Mesenchymal stem cell (in vitro differentiated cells and primary cell): ENCODE measurements around the gene PCSK6.

ENCODE experiments used
- DNase-seq: peaks from one replicate; pipeline ENCODE4 v3.0.0-alpha.2; 2013
- H2AFZ ChIP-seq: one replicate; pipeline ENCODE4 v1.6.1; 2013; ENCODE audit warnings: low read depth, mild to moderate bottlenecking, control low read depth, inconsistent platforms, low read length, moderate library complexity
- H2AK5ac ChIP-seq: 2 replicates; pipeline ENCODE4 v1.6.1; 2013; ENCODE audit warnings: low read length, moderate library complexity, mild to moderate bottlenecking, inconsistent platforms; ENCODE audit not compliant: severe bottlenecking
- H2BK120ac ChIP-seq: one replicate; pipeline ENCODE4 v1.6.1; 2013; ENCODE audit warnings: low read depth, mild to moderate bottlenecking, inconsistent platforms, low read length, moderate library complexity
- H2BK12ac ChIP-seq, 2 experiments: one replicate each; pipeline ENCODE4 v1.6.1; 2013; ENCODE audit warnings: inconsistent platforms in 2 of 2, low read length in 2 of 2, mild to moderate bottlenecking in 2 of 2, moderate library complexity in 2 of 2, control low read depth in 1 of 2
- H2BK15ac ChIP-seq: one replicate; pipeline ENCODE4 v1.6.1; 2013; ENCODE audit warnings: mild to moderate bottlenecking, low read depth, inconsistent platforms; ENCODE audit not compliant: poor library complexity, severe bottlenecking
- H2BK5ac ChIP-seq: 2 replicates; pipeline ENCODE4 v1.6.1; 2013; ENCODE audit warnings: low read depth, mild to moderate bottlenecking, low read length, control low read depth, inconsistent platforms; ENCODE audit not compliant: poor library complexity, severe bottlenecking
- H3K14ac ChIP-seq, 2 experiments: one replicate each; pipeline ENCODE4 v1.6.1; 2013; ENCODE audit warnings: inconsistent platforms in 2 of 2, low read length in 2 of 2, control low read depth in 1 of 2, mild to moderate bottlenecking in 1 of 2, moderate library complexity in 1 of 2
- H3K18ac ChIP-seq, 2 experiments: one replicate each; pipeline ENCODE4 v1.6.1; 2013; ENCODE audit warnings: inconsistent platforms in 2 of 2, low read length in 2 of 2, control low read depth in 1 of 2, low read depth in 1 of 2, mild to moderate bottlenecking in 1 of 2
- H3K23ac ChIP-seq, 2 experiments: one replicate each; pipeline ENCODE4 v1.6.1; 2013; ENCODE audit warnings: inconsistent platforms in 2 of 2, low read length in 2 of 2, mild to moderate bottlenecking in 2 of 2, moderate library complexity in 2 of 2, control low read depth in 1 of 2
- H3K27ac ChIP-seq: 2 replicates; pipeline ENCODE4 v1.5.1; 2013; ENCODE audit warnings: mild to moderate bottlenecking, moderate library complexity, low read length, control low read depth, inconsistent platforms; ENCODE audit not compliant: poor library complexity, severe bottlenecking
- H3K27me3 ChIP-seq, 2 experiments: 2 replicates each; pipeline versions ENCODE4 v1.6.1 to v1.7.0; 2013; ENCODE audit warnings: low read length in 2 of 2, mild to moderate bottlenecking in 2 of 2, moderate library complexity in 2 of 2, control low read depth in 1 of 2, inconsistent platforms in 1 of 2; ENCODE audit not compliant: control insufficient read depth in 1 of 2, insufficient read depth in 1 of 2
- H3K36me3 ChIP-seq, 2 experiments: 2 replicates each; pipeline versions ENCODE4 v1.6.1 to v1.7.0; 2013; ENCODE audit warnings: low read length in 2 of 2, control low read depth in 1 of 2, inconsistent platforms in 1 of 2, low read depth in 1 of 2, mild to moderate bottlenecking in 1 of 2; ENCODE audit not compliant: insufficient read depth in 2 of 2, control insufficient read depth in 1 of 2
- H3K4ac ChIP-seq, 2 experiments: one replicate each; pipeline ENCODE4 v1.6.1; 2013; ENCODE audit warnings: inconsistent platforms in 2 of 2, low read length in 2 of 2, mild to moderate bottlenecking in 2 of 2, moderate library complexity in 2 of 2, control low read depth in 1 of 2, low read depth in 1 of 2
- H3K4me1 ChIP-seq: 2 replicates; pipeline ENCODE4 v1.6.1; 2013; ENCODE audit warnings: low read depth, low read length, control low read depth; ENCODE audit not compliant: control insufficient read depth, insufficient read depth
- H3K4me2 ChIP-seq: 2 replicates; pipeline ENCODE4 v1.6.1; 2013; ENCODE audit warnings: low read length, mild to moderate bottlenecking, inconsistent platforms; ENCODE audit not compliant: poor library complexity, severe bottlenecking
- H3K4me3 ChIP-seq, 2 experiments: 2 replicates each; pipeline versions ENCODE4 v1.5.1 to v1.7.0; 2013; ENCODE audit warnings: low read length in 2 of 2, mild to moderate bottlenecking in 2 of 2, control low read depth in 1 of 2, low read depth in 1 of 2; ENCODE audit not compliant: insufficient read depth in 1 of 2
- H3K79me1 ChIP-seq: replicated peaks from 2 replicates; pipeline ENCODE4 v1.6.1; 2013; ENCODE audit warnings: mild to moderate bottlenecking, control low read depth, low read length, inconsistent platforms; ENCODE audit not compliant: poor library complexity, severe bottlenecking
- H3K9ac ChIP-seq: 2 replicates; pipeline ENCODE4 v1.7.0; 2013; ENCODE audit warnings: mild to moderate bottlenecking, low read length, moderate library complexity
- H3K9me3 ChIP-seq: 2 replicates; pipeline ENCODE4 v1.7.0; 2013; ENCODE audit warnings: mild to moderate bottlenecking, low read length; ENCODE audit not compliant: control insufficient read depth
- H4K8ac ChIP-seq: one replicate; pipeline ENCODE4 v1.6.1; 2013; ENCODE audit warnings: inconsistent platforms, mild to moderate bottlenecking, low read length, moderate library complexity
- H4K91ac ChIP-seq: one replicate; pipeline ENCODE4 v1.6.1; 2013; ENCODE audit warnings: mild to moderate bottlenecking, low read length, inconsistent platforms
- WGBS: methylation state at CpG from one replicate; pipeline ENCODE4 v1.1.7; 2013; ENCODE audit warnings: mixed read lengths; 5-methylcytosine and 5-hydroxymethylcytosine counted together

Gene PCSK6

DNA sequence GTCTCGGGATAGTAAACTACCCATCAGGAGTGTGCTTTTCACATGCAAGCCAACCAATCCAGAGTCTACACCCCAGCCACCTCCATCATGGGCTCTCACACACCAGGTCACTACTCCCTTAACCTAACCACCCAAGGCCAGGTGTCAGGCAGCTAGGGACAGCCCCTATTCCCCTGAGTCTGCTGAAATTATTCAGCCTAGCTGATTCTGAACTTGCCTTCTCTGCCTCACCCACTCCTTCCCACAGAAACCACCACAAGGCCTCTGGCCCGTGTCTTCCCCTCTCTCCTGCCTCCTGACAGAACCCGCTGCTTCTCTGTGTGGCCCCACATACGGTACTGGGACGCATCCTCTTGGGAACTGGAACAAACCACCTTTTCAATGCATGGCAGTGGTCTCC is 82.1 kb downstream of the PCSK6 start:
- Histone ChIP-seq H3K23ac (no peak overlapping the region), H4K8ac (no peak overlapping the region), H3K18ac (no peak overlapping the region), H3K4me2 (no peak overlapping the region), H4K91ac (no peak overlapping the region), H2BK12ac (no peak overlapping the region), H2AFZ (no peak overlapping the region), H3K4me3 (no peak overlapping the region), H3K79me1 (no peaks in the 10 kb centered on the region), H3K27ac (no peak overlapping the region), H3K9ac (no peak overlapping the region), H2BK120ac (no peak overlapping the region), H3K14ac (no peak overlapping the region), H3K27me3 (peaks cover 0 to 18% of the 10 kb centered on the region in 2 experiments), H2AK5ac (no peak overlapping the region), H3K4ac (no peak overlapping the region), H2BK5ac (no peak overlapping the region), H3K9me3 (no peaks in the 10 kb centered on the region), H3K4me1 (no peaks in the 10 kb centered on the region), H3K36me3 (no peaks in the 10 kb centered on the region), H2BK15ac (no peak overlapping the region)
- DNase-seq, result no peak
- WGBS, result 85% methylated on average over 5 of the region's 5 CpGs

DNA sequence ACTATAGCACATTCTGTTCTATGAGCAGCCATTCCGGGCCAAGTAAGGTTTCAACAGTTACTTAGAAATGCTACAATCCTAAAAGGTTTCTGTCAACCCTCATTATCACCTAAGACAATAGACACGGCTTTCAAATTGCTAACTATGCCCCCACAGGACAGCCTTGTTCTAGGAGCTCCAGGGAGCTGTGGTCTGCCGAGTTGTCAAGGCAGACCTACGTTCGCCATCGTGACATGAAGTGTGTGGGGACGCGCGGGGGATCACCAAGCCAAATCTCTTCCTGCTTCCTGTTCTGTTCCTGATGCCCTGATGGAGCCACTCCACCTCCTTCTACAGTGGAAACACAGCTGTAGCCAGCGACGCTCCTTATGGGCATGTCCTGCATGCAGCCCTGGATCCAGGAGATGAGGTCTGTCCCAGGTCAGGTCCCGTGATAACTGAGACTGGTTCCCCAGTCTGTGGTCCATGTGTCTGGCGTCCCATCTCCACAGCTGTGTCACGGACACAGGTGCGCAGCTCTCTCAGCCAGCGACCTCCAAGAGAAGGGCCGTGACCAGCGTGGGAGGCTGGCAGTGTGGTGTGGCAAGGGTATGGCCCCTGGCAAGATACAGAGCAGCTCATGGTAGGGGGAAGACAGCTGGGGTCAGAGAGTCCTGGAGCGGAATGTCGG is 82.8 kb downstream of the PCSK6 start:
- Histone ChIP-seq H3K27ac (no peak overlapping the region), H3K18ac (no peak overlapping the region), H3K79me1 (no peaks in the 10 kb centered on the region), H3K4me1 (no peaks in the 10 kb centered on the region), H2AK5ac (no peak overlapping the region), H3K14ac (peak overlapping the region in 1 of 2 experiments; percentile 44), H3K23ac (no peak overlapping the region), H2AFZ (no peak overlapping the region), H4K8ac (no peak overlapping the region), H3K36me3 (no peaks in the 10 kb centered on the region), H3K9ac (no peak overlapping the region), H3K4me2 (no peak overlapping the region), H2BK12ac (no peak overlapping the region), H2BK15ac (no peak overlapping the region), H4K91ac (no peak overlapping the region), H3K4ac (no peak overlapping the region), H2BK5ac (no peak overlapping the region), H3K27me3 (peaks cover 0 to 18% of the 10 kb centered on the region in 2 experiments), H3K9me3 (no peaks in the 10 kb centered on the region), H2BK120ac (no peak overlapping the region), H3K4me3 (no peak overlapping the region)
- WGBS, result 93% methylated on average over 18 of the region's 20 CpGs
- DNase-seq, result no peak

DNA sequence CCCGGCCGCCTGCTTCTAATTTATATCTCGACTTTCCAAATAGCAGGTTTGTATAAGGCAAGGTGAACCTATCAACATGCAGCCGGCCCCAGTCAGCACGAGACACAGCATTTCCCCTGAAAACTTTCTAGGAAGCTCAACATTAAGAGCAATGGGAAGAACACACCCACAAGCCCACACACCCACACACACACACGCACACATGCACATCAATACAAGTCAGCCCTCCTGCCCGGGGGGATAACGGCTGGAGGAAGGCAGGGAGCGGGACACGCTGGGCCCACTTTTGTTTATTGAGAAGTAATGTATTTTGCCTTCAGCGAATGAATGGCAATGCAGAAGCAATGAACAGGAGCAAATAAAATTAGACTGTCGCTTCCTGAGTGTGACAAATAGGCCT is 83.5 kb downstream of the PCSK6 start:
- no peak overlapping the region for H3K23ac ChIP-seq
- H2AK5ac ChIP-seq, result no peak overlapping the region
- H3K36me3 ChIP-seq, result no peaks in the 10 kb centered on the region
- H2BK12ac ChIP-seq, result no peak overlapping the region
- WGBS, result 74% methylated on average over 11 of the region's 12 CpGs
- no peak overlapping the region for H3K4me3 ChIP-seq
- H4K91ac ChIP-seq, result no peak overlapping the region
- H3K4me1 ChIP-seq, result no peaks in the 10 kb centered on the region
- H2BK15ac ChIP-seq, result no peak overlapping the region
- H2AFZ ChIP-seq, result no peak overlapping the region
- no peaks in the 10 kb centered on the region for H3K9me3 ChIP-seq
- H2BK5ac ChIP-seq, result no peak overlapping the region
- no peak overlapping the region for H3K18ac ChIP-seq
- no peak overlapping the region for H3K4ac ChIP-seq
- DNase-seq, result no peak
- no peak overlapping the region for H2BK120ac ChIP-seq
- peaks cover 0 to 21% of the 10 kb centered on the region in 2 experiments for H3K27me3 ChIP-seq
- H3K14ac ChIP-seq, result no peak overlapping the region
- H4K8ac ChIP-seq, result no peak overlapping the region
- H3K4me2 ChIP-seq, result no peak overlapping the region
- H3K27ac ChIP-seq, result no peak overlapping the region
- no peaks in the 10 kb centered on the region for H3K79me1 ChIP-seq
- no peak overlapping the region for H3K9ac ChIP-seq

DNA sequence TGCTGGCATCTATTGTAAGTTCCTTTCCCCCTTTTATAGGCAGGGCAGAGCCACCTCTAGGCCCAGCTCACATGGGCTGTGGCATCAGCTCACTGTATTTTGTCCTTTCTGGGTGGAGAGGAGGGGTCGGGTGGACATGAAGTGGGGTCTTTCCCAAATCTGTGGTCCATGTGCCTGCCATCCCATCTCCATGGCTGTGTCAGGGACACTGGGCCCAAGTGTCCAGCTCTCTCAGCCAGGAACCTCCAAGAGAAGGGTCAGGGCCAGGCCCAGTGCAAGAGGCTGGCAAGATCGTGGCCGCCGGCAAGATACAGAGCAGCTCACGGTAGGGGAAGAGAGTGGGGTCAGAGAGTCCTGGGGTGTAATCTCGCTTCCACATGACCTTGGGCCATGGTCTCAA is 85.3 kb downstream of the PCSK6 start:
- Histone ChIP-seq H2BK5ac (no peak overlapping the region), H3K27me3 (peaks cover 0 to 25% of the 10 kb centered on the region in 2 experiments), H2AK5ac (no peak overlapping the region), H3K4me1 (no peaks in the 10 kb centered on the region), H4K8ac (no peak overlapping the region), H2BK15ac (no peak overlapping the region), H2BK120ac (no peak overlapping the region), H2AFZ (no peak overlapping the region), H3K9ac (no peak overlapping the region), H3K4me3 (no peak overlapping the region), H3K79me1 (no peaks in the 10 kb centered on the region), H3K23ac (no peak overlapping the region), H3K4ac (no peak overlapping the region), H3K14ac (no peak overlapping the region), H3K9me3 (no peaks in the 10 kb centered on the region), H3K4me2 (no peak overlapping the region), H2BK12ac (no peak overlapping the region), H4K91ac (no peak overlapping the region), H3K36me3 (no peaks in the 10 kb centered on the region), H3K27ac (no peak overlapping the region), H3K18ac (no peak overlapping the region)
- 87% methylated on average over 6 of the region's 6 CpGs for WGBS
- no peak for DNase-seq
